Fibroblast of villous mesenchyme (primary cell): ENCODE measurements around the gene TCF3. TPM values are rescaled to one million over a fixed set of nuclear protein-coding genes. Genes with fewer than 3 reads are reported as not detected.

Experiments used
- DNase-seq: peaks from one replicate; pipeline ENCODE4 v3.0.0-alpha.2; 2010; ENCODE audit warnings: low read depth
- H3K4me3 ChIP-seq: 2 replicates; pipeline ENCODE4 v1.5.1; 2011; ENCODE audit warnings: low read depth, mild to moderate bottlenecking, low read length
- small RNA-seq: library from RNA; depleted of rRNA; stranded (forward); fragments of <200 nt; gene quantifications from one replicate; pipeline ENCODE3, GENCODE V24; 2012
- total RNA-seq: library from RNA; depleted of rRNA; stranded (reverse); fragments of >200 nt; gene quantifications from 2 replicates; pipeline ENCODE4 v1.2.3, GENCODE V29; 2012
- TF ChIP-seq, protein P1 (sequence below): IDR thresholded peaks from 2 replicates; pipeline ENCODE4 v1.5.1; 2012; ENCODE audit warnings: low read depth, mild to moderate bottlenecking, low read length; ENCODE audit not compliant: insufficient read depth

The TCF3 gene
- total RNA-seq, 1 donor = 57.0 TPM

DNA sequence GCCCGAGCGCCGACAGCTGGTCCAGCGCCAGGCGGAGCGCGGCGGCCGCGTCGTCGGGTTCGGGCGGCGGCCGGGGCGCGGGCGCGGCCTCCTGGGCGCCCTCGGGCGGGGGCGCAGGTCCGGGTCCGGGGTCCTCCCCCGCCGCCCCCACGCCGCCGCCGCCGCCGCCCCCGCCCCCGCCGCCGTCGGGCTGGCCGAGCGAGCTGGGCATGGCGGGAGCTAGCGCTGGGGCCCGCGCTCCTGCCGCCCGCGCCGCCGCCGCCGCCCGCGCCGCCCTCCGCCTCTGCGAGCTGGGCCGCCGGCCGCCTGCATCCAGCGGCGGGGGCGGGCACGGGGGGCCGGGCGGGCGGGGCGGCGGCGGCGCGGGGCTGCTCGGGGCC is 84.6 kb downstream of the TCF3 start:
- TF ChIP-seq, protein P1, sequence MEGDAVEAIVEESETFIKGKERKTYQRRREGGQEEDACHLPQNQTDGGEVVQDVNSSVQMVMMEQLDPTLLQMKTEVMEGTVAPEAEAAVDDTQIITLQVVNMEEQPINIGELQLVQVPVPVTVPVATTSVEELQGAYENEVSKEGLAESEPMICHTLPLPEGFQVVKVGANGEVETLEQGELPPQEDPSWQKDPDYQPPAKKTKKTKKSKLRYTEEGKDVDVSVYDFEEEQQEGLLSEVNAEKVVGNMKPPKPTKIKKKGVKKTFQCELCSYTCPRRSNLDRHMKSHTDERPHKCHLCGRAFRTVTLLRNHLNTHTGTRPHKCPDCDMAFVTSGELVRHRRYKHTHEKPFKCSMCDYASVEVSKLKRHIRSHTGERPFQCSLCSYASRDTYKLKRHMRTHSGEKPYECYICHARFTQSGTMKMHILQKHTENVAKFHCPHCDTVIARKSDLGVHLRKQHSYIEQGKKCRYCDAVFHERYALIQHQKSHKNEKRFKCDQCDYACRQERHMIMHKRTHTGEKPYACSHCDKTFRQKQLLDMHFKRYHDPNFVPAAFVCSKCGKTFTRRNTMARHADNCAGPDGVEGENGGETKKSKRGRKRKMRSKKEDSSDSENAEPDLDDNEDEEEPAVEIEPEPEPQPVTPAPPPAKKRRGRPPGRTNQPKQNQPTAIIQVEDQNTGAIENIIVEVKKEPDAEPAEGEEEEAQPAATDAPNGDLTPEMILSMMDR = no peak
- DNase-seq = no peak
- H3K4me3 ChIP-seq = peak overlapping the region; percentile 73

DNA sequence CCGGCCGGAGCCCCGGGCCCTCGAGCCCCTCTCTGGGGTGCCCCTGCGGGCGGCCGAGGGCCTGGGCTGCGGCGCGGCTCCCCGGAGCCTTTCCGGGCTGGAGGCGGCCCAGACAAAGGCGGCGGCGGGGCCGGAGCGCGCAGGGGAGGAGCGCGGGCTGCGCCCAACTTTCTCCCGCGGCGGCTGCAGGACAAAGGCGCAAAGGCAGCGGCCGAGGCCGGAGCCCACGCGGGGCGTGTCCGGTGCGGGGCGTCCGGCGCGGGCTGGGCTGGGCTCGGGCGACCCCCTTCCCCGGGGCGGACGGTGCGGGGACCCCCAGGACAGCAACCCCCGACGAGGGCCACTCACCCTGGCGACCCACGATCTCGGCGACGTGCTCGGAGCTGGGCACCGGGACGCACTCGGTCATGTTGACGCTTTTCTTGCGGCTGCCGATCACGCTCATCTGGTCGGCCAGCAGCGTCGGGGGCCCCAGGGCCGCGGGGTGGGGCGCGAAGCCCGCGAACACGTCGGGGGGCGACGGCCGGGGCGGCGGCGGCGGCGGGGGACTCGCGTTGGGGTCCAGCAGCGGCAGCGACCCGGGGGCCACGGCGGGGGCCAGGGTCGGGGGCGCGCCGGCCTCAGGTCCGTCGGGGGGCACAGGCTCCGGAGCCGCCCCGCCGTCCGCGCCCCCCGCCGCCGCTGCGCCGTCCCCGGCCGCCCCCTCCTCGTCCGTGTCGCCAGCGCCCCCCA is 85.1 kb downstream of the TCF3 start:
- TF ChIP-seq, protein P1 = no peak
- peak; percentile 8 for DNase-seq
- peak overlapping the region; percentile 73 for H3K4me3 ChIP-seq

DNA sequence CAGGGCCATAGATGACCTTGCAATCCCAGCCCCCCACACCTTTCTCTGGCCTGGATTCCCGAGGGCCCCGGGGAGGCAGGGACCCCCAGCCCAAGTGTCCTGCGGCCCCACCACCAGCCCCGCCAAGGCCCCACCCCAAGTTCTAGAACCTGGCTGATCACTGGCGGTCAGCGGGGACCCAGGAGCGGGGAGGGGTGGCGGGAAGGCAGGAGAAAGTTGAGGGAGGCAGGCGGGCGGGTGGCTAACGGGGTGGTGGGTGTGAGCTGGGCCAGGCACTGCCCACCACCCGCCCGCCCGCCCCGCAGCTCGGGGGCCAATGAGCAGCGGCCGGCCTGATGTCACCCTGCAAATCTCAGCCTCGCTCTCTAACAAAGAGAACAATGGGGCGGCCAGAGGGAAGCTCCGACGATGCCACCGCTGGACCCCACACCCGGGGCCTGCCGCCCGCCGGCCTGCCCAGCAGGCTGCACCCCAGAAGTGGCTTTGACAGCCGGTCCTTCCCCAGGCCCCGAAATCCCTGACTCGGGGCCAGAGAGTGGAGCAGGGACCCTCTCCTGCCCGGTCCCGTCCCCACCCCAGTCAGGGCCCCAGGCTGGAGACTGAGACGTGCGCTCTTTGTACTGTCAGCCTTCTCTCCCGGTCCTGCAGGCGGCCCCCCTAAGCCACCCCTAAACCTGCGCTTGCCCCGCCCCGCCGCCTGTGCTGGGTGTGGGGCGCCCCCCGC is 85.9 kb downstream of the TCF3 start:
- DNase-seq = peak; percentile 78
- H3K4me3 ChIP-seq = peak overlapping the region; percentile 73
- TF ChIP-seq, protein P1 = no peak

DNA sequence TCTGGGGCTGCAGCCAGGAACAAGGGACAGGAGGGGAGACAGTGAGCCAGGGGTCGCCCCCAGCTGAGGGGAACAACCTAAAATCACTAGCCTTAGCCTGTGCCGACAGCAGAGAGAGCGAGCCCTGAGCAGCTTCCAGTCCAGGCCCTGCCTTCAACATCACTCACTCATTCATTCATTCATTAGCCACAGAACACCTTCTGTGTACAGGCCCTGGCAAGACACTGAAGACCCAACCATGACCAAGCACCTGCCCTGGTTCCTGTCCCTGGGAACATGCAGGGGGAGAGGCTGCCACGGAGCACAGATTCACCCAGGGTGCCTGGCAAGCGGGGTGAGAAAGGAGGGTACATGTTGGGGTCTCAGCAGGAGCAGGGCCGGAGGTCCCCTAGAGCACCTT is 89.2 kb downstream of the TCF3 start:
- no peak for DNase-seq
- no peak overlapping the region for H3K4me3 ChIP-seq
- TF ChIP-seq, protein P1 = no peak

DNA sequence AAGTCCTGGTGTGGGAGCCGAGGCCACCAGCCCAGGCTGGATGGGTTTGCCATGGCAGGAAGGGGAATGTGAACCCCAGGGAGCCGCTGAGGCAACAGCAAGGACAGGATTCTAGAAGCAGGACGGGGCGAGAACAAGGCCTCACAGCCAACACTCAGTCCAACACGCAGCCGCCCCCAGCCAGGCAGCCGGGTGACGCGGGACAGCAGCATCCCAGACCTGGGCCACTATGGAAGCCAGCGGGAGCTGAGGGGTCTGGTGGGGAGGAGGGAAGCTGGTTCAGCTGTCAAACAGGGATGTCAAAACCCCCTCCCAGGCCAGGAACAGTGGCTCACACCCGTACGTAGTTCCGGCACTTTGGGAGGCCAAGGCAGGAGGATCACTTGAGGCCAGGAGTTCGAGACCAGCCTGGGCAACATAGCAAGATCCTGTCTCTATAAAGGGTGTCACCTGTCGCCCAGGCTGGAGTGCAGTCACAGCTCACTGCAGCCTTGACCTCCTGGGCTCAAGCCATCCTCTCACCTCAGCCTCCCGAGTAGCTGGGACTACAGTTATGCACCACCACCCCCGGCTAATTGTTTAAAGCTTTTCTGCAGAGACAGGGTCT is 91.1 kb downstream of the TCF3 start:
- TF ChIP-seq, protein P1 = no peak
- DNase-seq = no peak
- no peak overlapping the region for H3K4me3 ChIP-seq

DNA sequence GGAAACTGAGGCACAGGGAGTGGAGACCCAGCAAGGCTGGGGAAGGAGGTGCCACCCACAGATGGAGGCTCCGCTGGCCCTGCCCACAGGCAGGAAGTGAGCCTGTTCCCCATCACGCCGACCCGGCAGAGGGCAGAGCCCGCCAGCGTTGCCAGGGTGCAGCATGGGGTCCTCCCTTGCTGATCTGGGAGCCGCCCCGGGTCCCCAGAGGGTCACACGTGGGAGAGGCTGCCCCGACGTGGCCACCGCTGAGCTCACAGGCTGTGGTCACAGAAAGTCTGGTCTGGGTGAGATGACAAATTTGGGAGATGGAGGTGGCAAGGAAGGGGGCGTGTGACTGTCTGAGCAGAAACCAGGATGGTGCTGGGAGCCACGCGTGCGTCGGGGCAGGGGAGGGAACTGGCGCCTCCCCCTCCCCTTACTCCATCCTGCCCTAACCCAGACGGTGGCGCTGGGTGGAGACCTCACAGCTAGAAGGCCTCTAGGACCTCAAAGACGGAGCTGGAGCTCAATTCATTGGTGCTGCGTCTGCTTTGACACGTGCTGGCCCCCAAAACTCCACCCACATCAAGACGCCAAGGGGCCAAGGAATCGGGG is 92.0 kb downstream of the TCF3 start:
- no peak overlapping the region for H3K4me3 ChIP-seq
- TF ChIP-seq, protein P1 = no peak
- DNase-seq = no peak

Small RNA genes within 50 kb of the gene (small RNA-seq; reads per million reads assigned to genes)
- gene AC005943.2 (not detected), gene RN7SL477P (not detected), gene RNU6-1223P (not detected)

Other genes with a start within 250 kb of the TCF3 start
- 54.4 and 61.7 TPM in 2 replicates for gene DAZAP1, start 245.0 kb downstream of the TCF3 start, total RNA-seq
- gene RPS15, start 214.2 kb downstream of the TCF3 start, total RNA-seq = 346 and 444 TPM in 2 replicates
- 0.32 and 0.43 TPM in 2 replicates for gene APC2, start 202.5 kb downstream of the TCF3 start, total RNA-seq
- 29.6 and 32.8 TPM in 2 replicates for gene C19orf25, start 173.4 kb downstream of the TCF3 start, total RNA-seq
- gene PCSK4, start 162.3 kb downstream of the TCF3 start, total RNA-seq = 1.3 and 1.9 TPM in 2 replicates
- 0.43 and 0.97 TPM in 2 replicates for gene REEP6, start 161.4 kb downstream of the TCF3 start, total RNA-seq
- gene ADAMTSL5, start 139.6 kb downstream of the TCF3 start, total RNA-seq = 6.4 and 6.9 TPM in 2 replicates
- under 0.01 TPM in 1 of 2 replicates, not detected in the other for gene PLK5, start 128.5 kb downstream of the TCF3 start, total RNA-seq
- 33.7 and 48.6 TPM in 2 replicates for gene MEX3D, start 84.3 kb downstream of the TCF3 start, total RNA-seq
- gene MBD3, start 59.8 kb downstream of the TCF3 start, total RNA-seq = 73.4 and 103 TPM in 2 replicates
- 49.3 and 53.5 TPM in 2 replicates for gene UQCR11, start 47.2 kb downstream of the TCF3 start, total RNA-seq
- not detected in 2 replicates for gene ONECUT3, start 100.9 kb upstream of the TCF3 start, total RNA-seq
- gene ATP8B3, start 159.7 kb upstream of the TCF3 start, total RNA-seq = 0.86 and 1.6 TPM in 2 replicates
- 11.2 and 15.8 TPM in 2 replicates for gene REXO1, start 195.9 kb upstream of the TCF3 start, total RNA-seq
- gene KLF16, start 211.0 kb upstream of the TCF3 start, total RNA-seq = 10.4 and 16.8 TPM in 2 replicates
- 45.8 and 62.2 TPM in 2 replicates for gene ABHD17A, start 232.9 kb upstream of the TCF3 start, total RNA-seq